SH-SY5Y (cell line): ENCODE data around the gene MEOX1.

Experiments used
- GATA2 ChIP-seq: IDR thresholded peaks from 2 replicates; pipeline ENCODE4 v1.6.1; 2011; ENCODE audit warnings: mild to moderate bottlenecking, low read depth, low read length
- GATA3 ChIP-seq: IDR thresholded peaks from 2 replicates; pipeline ENCODE4 v1.6.1; 2011; ENCODE audit warnings: low read depth, mild to moderate bottlenecking, low read length, moderate library complexity

DNA sequence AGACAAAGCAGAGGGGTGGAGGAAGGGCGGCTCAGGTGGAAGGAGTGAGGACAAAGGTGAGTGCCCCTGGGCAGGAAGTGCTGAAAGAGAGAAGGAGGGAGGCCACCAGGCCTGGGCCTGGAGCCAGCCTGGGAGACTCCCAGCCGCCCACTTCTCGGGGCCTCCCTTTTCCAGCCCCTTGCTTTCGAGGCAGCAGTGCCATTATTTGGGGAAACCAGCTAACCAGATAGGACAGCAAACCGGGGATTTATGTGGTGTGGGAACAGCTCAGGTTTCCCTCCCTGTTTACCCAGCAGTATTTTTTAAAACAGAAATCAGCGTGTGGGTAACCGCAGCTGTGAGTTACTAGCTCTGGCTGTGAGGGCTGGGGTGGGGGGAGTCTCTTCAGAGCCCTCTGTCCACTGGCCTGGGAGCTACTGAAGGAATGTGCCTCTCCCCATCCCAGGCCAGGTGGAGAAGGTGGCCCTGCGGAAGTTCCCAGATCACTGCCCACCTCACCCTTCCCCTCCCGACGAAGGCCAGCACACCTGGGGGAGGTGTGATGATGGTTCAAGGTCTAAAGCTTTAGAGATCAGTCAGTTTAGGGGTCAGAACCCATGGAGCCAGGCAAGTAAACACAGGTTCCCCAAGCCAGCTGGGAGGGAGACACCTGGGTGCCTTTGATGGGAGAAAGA, 8.4 kb upstream of the MEOX1 start:
- no peak for TF ChIP-seq GATA2
- no peak for TF ChIP-seq GATA3
